Activated CD4-positive, alpha-beta T cell treated with anti-CD3 and anti-CD28 coated beads, Interleukin-2, amount 50 U/mL, for 1 hour (primary cell): Measurements from ENCODE around the gene TGFB1I1.
"Not testable (repeated sequence)": the region's sequence is repeated elsewhere in the genome, so short reads cannot be mapped to it uniquely, and the experiment has no call there.

Experiments
- DNase-seq: peaks from one replicate; pipeline ENCODE4 v3.0.0-alpha.2; 2020

Gene TGFB1I1

DNA sequence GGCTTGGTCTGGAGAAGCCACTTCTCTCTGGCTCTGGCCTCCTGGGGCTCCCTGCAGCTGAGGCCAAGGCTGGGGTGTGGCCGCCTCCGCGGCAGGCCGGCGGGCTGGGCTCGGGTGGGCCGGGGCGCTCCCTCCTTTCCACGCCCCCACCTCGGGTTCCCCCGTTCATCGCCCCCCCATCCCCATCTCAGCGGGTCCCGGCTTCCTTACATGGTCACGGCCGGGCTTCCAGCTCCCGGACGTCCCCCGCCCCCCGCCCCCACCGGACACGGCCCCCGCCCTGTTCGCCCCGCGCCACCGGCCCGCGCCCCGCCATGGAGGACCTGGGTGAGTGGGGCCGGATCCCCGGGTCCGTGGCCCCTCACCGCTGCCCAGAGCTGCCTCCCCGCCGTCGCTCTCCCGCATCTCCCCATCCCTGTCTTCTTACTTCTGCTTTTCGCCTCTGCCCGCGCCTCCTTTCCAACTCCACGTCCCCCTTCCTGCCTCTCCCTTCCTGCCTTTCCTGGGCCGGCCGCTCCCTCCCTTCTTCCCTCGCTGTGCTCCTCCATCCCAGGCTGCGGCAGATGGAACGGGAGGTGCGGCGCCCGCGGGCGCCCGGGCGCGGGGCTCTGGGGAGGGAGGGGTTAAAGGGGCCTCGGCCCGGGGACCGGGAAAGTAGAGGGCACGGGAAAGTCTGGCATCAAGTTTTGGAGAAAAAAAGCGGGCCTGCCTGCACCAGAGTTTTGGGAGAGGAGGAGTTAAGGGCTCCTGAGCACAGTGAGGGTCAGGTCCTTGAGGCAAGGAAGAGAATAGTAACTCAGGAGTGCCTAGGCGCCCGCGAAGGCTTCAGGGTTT, at the start of gene TGFB1I1:
TGFB1I1 (plus strand) TSS at position 278 of the 834 bp plus-strand sequence; CDS start at position 315, 37 bp downstream.
- DNase-seq = no peak

DNA sequence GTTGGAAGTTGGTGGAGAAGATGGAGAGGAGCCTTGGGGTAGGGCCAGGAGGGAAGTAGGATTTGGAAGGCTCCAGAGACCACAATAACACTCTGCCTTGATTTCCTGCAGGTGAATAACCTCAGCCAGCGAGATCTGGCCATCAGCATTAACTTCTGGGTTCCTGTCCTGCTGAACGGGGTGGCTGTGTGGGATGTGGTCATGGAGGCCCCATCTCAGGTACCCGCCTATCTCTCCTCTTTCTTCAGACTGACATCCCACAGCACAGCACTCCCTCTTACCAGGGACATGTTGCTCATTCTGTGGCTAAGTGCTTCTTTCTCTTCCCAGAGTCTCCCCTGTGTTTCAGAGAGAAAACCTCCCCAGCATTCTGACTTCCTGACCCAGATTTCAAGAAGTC, 48.7 kb upstream of the TGFB1I1 start:
- no peak for DNase-seq

DNA sequence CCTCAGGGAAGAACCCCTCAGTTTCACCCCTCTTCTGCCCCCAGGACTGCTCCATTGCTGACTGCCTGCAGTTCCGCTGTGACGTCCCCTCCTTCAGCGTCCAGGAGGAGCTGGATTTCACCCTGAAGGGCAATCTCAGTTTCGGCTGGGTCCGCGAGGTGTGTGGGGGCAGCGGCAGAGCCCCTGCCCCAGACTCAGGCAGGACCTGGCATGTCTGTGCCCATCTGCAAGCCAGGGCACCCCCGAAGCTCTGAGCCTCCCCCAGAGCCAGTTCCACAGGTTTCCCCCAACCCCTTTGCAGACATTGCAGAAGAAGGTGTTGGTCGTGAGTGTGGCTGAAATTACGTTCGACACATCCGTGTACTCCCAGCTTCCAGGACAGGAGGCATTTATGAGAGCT, 48.2 kb upstream of the TGFB1I1 start:
- DNase-seq = no peak

DNA sequence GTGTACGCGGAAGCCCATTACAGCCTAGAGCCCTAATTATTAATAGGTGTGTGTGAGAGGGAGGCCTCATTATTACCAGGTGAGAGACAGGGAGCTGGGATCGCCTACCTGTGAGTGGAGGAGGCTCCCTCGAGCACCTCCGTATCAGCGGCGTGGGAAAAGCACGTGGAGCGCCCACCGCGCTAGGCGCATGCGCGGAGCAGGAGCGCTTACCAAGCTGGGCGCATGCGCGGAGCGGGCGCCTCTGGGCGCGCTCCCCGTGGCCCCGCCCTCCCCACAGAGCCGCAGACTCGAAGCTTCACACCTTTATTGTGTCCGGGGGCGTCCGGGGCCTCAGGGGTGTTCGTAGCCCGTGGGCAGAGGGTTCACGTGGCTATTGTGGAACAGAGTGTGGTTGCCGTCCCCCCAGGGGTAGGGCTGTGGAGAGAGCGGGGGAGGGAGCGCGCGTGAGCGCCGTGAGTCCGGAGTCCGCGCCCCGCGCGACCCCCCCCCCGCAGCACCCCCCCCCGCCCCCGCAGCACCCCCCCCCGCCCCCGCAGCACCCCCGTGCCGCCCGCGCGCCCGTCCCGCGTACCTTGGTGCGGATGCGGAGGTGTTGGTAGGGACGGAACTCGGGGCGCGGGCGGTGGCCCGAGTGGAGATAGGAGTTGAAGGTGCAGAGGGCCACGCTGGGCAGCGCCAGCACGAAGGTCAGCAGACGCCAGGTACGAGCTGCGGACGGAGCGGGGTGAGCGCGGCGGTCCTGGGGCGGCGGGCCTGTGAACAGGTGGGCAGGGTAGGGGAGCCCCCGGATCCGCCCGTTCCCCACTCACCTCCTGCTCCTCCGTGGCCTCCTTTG, 44.3 kb upstream of the TGFB1I1 start:
- peak; percentile 52 for DNase-seq

DNA sequence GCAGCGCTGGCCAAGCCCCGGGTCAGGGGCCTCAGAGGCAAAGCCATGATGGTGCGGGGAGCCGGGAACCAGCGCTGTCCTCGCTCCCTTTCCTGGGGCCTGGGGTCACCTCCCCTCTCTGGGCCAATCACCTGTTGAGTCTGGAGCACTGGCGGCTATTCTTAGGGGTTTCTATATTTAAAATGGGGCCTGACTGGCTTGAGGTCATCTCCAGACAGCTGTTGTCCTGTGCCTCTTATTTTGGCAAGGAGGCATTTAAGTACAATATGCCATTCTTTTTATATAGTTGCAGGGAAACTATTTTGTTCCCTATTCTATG, 43.7 kb upstream of the TGFB1I1 start, which contains the start of gene COX6A2:
COX6A2 (minus strand) TSS at position 82 of the 319 bp plus-strand sequence; CDS start at position 47, 35 bp downstream.
- DNase-seq = no peak

DNA sequence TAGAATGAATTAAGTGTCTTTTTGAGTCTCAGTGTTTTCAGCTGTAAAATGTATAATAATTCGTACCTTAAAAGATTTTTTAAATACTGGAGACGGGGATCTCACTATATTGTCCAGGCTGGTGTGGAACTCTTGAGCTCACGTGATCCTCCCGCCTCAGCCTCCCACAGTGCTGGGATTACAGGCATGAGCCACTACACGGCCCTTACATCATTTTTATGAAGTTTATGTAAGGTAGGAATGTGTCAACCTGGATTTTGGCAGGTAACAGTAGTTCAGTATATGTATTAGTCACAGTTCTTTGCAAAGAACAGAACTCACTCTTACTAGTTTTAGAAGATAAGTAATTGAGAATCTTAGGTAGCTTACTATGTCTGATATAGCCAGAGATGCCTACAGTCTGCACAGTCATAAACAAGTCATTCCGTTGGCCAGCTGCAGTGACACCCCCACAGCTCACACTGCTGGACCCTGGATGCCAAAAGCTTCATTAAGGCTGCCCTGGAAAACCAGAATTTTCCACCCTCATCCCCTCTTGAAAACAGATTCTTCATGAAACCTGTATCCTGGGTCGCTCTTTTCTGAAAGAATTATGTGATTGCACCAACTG, 43.2 kb upstream of the TGFB1I1 start:
- DNase-seq = no peak

DNA sequence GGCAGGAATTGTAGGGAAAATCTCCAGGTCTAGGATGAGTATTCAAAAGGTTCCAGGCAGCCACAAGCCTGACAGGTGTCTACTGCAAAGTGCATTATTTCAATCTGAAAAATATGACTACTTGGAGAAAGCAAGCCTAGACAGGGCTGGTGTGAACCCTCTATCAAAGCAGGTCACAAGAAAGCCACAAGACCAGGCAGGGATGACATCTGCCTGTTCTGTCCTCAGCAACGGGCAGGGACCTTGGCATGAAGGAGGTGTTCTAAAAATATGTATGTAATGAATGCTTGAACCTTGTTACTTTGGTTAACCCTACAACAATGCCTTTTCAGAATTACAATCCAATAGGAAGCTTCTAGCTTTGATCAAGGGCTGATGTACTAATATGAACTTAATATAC, 42.6 kb upstream of the TGFB1I1 start:
- no peak for DNase-seq

DNA sequence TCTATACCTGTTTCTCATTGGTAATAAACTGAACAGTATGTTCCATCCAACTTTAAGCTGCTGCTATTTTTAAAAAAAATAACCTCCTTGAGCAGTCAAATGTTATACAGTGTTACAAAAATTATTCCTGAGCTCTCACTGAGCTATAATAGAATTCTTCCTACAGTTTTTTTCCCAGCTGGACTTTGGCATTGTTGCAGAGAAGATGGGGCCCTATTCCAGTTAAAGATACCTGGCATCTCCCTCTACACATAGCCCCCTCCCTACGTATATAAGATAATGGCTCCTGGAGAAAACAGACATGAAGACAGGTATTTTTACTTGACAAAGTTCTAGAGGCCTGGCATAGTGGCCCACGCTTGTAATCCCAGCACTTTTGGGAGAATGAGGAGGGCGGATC, 42.2 kb upstream of the TGFB1I1 start:
- no peak for DNase-seq

DNA sequence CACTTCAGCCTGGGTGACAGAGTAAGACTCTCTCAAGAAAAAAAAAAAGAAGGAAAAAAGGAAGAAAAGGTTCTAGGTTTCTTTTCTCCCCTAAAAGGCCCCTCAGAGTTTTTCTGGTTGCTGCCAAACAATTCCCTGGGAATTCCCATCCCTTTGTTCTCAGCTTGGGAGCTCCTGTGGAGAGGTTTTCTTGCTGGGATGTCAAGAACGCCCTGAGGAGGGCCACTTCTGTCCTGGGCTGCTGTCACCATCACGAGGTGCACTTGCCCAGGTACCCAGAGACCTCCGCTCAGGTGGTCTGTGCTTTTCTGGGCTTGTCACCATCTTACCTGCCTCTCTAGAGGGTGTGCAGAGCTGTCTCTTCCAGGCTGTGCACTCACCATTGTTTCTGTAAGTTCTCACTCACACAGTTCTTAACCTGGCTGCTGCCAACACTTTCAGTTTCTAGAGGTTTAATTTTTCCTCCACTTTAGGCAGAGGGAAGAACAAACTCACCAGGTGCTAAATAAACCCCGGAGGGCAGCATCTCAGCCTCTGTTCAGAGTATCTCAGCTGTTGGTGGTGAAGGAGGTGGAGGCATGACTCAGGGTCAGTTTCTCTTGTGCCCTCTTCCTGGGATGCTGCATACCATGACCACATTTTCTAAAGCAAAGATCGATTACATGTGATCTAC, 41.4 kb upstream of the TGFB1I1 start:
- no peak for DNase-seq

DNA sequence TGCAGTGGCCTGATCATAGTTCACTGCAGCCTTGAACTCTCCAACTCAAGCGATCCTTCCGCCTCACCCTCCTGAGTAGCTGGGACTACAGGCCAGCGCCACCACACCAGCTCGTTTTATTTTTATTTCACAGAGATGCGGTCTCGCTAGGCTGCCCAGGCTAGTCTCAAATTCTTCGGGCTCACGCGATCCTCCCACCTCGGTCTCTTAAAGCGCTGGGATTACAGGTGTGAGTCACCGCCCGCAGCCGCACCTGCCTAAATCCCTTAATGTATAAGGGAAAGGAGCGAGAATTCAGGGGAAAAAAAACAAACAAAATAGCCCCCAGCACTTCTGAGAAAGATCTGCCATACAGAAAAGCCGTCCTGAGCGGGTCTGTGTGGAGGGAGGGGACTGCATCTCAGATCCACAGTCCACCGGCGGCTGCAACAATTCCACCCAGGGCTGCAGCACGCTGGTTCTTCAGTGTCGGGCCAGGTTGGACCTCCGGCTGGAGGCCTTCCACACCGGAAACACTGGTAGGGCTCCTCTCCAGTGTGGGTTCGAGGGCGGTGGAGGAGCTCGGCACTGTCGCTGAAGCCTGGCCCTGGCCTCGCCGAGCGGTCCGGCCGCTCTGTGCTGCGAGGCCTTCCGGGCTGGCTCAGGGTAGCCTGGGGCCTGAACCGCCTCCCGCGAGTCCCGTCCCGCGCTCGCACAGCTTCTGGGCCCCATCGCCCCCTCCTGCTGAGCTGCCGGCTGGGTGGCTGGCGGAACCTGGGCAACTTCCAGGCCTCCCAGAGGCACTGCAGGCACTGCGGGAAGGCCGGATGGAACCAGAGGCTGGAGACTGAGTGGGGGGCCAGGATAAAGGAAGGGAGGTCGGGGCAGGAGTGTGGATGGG, 36.4 kb upstream of the TGFB1I1 start:
- no peak for DNase-seq

DNA sequence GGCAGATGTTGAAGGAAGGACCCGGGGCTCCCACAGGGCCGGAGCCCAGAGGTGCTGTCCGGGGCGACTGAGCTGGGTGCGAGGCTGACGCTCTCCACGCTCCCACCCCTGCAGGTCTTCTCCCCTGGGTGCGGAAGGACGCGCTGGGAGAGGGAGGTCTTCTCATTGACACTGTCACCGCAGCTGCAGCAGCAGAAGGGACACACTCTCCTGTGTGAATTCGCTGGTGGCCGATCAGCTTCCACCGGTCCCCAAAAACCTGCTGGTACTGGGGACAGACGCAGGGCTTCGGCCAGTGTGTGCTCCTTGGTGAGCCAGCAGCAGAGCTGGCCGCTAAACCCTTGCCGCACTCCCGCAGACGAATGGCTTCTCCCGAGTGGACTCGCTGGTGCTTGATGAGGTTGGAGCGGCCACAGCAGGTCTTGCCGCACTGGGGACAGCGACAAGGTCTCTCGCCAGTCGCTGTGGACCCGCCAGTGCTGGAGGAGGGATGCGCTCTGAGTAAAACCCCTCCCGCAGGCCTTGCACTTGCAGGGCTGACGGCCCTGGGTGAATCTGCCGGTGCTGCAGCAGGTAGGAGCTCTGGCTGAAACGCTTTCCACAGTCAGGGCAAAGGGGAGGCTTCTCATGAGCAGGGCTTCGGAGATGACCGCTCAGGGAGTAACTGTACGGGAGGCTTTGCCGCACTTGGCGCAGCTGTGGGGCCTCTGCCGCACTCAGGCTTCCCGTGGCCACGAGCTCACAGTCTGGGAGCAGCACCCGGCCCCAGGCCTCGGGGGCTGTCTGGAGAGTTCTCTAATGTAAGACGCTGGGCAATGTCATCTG, 35.5 kb upstream of the TGFB1I1 start:
- DNase-seq = no peak

DNA sequence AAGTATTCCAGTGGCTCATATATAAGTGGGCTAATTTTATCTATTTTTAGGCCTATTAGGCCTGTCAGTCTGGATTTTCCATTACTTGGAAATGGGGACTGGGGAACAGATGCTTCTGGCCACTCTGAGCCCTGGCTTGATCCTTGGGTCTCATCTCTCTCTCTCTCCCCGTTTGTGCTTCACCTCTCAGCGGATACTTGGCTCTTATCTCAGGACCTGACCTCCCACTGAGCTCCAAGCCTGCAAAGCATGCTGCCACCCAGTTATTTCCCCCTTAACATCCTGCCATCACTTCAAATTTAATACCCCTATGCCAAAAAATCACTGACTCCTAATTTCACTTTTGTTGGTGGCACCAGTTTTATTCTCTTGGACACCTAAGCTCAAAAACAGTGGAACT, 33.5 kb upstream of the TGFB1I1 start:
- no peak for DNase-seq

DNA sequence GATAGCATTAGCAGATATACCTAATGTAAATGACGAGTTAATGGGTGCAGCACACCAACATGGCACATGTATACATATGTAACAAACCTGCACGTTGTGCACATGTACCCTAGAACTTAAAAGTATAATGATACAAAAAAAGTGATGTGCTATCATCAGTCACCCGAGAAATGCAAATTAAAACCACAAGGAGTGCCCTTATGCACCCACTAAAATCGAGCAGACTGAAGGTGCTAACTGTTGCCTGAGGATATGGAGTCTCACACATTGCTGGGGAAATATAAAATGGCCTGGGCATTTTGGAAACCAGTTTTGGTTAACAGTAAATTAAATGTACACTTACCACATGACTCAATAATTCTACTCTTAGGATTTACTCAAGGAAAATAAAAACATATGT, 32.9 kb upstream of the TGFB1I1 start:
- not testable (repeated sequence) for DNase-seq

DNA sequence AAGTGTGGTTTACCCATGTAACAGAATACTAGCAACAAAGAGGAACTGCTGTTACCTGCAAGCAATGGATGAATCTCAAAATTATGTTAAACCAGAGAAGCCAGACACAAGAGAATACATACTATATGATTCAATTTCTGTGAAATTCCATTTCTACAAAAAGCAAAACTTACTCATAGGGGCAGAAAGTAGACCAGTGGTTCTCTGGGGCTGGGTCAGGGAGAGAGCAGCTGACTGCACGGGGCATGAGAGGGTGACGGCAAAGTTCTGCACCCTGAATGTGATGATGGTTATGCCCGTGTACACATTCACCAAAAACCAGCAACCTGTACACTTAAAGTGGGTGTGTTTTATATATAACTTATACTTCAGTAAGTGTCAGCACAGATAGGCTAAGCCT, 32.4 kb upstream of the TGFB1I1 start:
- DNase-seq = no peak

DNA sequence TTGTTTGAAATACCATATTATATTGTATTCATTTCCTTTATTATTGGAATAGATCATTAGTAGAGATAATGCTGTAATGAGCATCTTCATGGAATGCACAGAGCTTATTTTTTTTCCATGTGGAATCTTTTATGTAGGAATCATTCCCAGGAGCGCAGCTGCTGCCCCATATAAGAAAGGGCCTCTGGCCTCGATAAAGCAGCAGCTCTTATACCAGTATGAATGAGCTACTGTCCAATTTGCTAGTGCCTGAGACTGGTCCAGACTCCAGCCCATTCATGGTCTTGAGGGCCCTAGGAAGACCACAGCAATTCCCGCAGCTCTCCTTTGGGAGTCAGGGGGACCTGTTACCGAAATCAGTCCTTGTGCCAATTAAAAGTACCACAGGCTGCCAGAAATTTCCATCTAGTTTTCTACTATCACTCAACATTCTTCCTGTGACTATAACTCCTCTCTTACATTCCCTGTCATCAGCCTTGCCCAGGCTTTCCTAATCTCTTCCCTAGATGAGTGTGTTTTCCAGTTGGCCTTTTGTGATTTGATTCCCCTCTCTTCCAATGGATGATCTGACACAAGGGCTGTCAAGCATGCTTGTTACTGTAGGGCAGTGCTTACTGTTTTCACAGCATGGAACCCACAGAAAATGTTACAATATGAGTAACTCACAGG, 31.3 kb upstream of the TGFB1I1 start:
- DNase-seq = no peak

DNA sequence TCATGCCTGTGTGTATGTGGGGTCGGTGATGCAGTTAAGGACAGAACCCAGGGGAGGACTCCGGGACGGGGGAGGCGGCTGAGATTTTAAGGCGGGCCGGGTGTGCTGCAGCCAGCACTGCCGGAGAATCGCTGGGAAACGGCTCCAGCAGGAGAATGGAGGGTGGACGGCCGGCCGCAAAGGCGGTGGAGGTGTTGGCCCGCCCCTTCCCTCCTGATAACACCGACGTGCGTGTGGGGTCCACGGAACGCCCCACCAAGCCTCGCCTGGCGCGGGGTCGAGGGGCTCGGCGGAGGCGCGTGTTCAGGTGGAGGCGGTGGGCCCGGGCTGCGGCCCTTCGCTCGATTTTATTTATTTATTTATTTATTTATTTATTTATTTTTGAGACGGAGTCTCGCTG, 30.0 kb upstream of the TGFB1I1 start:
- no peak for DNase-seq

DNA sequence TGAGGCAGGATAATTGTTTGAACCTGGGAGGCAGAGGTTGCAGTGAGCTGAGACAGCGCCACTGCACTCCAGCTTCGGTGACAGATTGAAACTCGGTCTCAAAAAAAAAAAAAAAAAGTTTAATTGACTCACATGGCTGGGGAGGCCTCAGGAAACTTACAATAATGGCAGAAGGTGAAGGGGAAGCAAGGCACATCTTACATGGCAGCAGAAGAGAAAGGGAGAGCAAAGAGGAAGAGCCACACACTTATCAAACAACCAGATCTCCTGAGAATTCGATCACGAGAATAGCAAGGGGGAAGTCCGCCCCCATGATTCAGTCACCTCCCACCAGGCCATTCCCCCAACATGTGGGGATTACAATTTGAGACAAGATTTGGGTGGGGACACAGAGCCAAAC, 26.0 kb upstream of the TGFB1I1 start:
- not testable (repeated sequence) for DNase-seq

DNA sequence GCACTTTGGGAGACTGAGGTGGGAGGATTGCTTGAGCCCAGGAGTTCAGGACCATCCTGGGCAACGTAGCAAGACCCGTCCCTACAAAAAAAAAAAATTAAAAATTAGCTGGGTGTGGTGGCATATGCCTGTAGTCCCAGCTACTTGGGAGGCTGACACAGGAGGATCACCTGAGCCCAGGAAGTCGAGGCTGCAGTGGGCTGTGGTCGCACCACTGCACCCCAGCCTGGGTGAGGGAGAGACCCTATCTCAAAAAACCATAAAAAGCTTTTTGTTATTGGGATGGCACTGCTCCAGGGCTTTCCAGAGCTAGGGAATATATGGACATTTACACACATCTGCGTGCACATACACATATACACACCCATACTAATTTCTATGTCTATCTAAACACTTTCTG, 20.8 kb upstream of the TGFB1I1 start:
- DNase-seq = no peak

DNA sequence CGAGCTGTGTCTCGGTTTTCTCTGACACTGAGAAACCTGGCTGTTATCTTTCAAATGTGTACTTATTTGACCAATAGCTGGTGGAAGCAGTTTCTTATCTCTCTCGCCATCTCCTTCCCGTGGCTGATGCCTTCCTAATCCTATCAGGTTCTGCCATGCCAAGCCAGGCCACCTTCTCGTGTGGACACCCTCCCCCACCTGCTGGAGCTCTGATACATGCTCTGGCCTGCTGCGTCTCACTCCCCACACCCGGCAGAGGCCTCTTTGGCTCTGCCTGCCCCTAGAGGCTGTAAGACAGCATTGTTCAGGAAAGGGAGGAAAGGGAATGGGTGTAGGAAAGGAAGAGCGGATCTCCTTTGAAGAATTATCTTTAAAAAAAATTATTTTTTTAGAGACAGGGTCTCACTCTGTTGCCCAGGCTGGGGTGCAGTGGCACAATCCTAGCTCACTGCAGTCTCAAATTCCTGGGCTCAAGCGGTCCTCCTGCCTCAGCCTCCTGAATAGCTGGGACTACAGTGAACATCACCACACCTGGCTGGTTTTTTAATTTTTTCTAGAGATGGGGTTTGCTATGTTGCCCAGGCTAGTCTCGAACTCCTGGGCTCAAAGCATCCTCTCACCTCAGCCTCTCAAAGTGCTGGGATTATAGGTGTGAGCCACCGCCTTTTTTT, 20.1 kb upstream of the TGFB1I1 start:
- no peak for DNase-seq

DNA sequence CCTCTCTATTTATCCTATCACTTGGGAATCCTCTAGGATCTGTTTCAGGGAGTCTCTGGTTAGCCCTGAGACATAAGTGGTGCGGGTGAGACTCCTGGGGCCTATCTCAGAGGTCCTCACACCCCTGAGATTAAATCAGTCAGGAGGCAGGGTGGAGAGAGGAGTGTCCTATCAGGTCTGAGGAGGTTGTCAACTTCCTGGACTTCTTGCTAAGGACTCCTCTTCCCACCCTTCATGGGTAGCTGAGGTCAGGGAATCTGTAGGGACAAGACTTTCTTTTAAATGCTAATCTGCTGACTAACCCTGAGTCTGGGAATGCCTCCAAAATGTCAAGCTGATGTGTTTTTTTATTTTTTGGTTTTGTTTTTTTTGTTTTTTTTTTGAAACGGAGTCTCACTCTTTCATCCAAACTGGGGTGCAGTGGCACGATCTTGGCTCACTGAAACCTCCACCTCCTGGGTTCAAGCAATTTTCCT, 19.3 kb upstream of the TGFB1I1 start:
- no peak for DNase-seq
